Non-pigmented ciliary epithelial cell (primary cell): ENCODE results near the gene NDUFB10.

Experiments
- DNase-seq: peaks from one replicate; pipeline ENCODE4 v3.0.0-alpha.2; 2010; ENCODE audit warnings: low read depth

NDUFB10 gene

DNA sequence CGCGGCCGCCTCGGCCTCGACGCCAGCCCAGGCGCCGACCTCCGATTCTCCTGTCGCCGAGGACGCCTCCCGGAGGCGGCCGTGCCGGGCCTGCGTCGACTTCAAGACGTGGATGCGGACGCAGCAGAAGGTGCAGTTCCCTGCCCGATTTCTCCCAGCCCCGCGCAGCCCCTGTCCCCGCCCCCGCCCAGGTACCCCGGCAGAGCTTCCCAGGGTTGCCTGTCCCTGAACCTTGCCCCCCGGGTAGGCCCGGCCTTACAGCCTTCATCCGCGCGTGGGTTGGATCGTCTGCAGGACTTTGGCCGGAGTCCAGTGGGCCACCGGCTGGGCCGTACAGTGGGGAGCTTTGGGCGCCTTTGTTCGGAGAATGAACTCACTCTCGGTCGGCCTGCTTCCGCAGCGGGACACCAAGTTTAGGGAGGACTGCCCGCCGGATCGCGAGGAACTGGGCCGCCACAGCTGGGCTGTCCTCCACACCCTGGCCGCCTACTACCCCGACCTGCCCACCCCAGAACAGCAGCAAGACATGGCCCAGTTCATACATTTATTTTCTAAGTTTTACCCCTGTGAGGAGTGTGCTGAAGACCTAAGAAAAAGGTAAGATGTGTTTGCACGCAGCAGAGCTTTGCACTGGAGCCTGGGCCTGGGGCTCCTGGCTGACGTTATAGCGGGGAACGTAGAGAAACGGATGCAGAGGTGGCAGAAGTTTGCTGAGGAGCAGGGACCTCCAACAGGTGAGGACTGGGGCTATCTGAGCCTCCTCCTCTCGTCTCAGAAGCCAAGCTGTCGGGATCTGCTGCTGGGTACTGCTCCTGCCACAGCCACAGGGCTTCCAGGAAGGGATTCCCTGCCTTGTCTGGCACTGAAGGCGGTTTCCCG lies 25.2 kb downstream of the NDUFB10 start:
- no peak for DNase-seq

DNA sequence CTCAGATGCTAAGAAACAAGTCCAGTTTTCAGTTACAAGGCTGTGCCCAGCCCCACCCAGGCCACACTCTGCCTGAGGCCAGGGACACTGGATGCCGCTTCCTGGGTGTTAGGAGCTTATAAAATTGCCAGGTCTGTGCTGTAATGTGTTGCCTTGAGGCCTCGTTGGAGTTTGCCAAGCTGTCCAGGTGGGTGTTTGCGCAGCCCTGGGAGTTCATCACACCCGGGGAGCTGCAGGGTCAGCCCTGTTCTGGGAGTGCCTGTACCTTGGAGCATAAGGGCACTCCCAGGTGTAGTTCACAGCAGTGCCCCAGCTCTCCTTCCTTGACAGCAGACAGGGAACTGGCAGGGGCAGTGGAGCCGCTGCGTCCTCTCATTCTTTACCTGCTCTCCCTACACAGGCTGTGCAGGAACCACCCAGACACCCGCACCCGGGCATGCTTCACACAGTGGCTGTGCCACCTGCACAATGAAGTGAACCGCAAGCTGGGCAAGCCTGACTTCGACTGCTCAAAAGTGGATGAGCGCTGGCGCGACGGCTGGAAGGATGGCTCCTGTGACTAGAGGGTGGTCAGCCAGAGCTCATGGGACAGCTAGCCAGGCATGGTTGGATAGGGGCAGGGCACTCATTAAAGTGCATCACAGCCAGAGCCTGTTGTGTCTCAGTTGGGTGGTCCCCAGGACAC lies 26.3 kb downstream of the NDUFB10 start:
- DNase-seq = no peak

DNA sequence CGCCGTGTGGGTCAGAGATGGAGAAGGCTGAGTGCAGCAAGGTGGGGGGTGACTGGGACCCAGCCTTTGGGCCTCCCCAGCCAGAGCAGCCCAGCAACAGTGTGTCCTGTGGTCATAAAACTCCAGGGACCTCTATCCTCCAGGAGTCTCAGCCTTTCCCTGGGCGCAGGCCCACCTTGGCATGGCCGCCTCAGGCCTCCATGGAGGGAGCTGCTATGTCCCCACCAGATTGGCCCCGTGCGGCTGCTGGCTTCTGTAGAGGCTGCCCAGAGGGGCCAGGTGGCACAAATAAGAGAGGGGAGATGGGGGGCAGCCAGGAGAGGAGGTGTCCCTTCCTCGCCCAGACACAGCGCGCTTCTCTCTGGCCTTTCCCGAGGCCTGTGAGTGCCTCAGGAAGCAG lies 27.9 kb downstream of the NDUFB10 start:
- DNase-seq = no peak

DNA sequence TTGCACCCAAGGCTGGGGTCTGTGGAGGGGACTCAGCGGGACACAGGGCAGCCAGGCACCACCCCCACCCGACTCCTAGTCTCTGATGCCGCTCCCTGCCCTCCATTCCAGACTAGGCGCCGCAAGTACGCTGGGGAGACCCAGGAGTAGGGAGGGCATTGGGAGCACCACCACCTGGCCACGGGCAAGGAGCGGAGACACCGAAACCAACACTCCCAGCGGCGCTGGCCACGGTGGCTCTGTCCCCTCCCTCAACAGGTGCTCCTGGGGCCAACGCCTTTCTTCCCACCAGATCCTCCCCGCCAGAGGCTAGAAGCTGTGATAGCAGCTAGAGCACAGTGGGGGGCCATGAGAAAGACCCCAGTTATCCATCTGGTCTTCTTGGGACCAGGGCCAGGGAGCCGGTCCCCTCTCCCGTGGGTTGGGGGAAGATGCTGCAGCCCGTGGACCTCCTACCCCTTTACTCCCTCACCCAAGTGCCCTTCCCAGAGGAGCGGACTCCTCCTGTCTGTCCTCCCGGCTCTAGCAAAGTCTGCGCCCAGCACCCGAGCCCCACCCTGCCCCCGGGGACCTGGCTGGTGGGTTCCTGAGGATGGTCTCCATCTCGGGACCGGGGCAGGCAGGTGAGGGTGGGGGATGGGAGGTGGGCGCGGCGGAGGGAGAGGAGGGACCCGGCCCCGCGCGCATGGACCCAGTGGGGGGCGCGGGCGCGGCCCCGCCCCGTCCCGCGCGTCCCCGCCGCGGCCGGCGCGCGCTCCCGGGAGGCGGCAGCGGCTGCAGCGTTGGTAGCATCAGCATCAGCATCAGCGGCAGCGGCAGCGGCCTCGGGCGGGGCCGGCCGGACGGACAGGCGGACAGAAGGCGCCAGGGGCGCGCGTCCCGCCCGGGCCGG lies 30.1 kb downstream of the NDUFB10 start, which contains the start of gene SYNGR3:
SYNGR3 (plus strand) TSS at position 762 of the 892 bp plus-strand sequence. CDS start 133 bp downstream, outside the sequence.
- no peak for DNase-seq

DNA sequence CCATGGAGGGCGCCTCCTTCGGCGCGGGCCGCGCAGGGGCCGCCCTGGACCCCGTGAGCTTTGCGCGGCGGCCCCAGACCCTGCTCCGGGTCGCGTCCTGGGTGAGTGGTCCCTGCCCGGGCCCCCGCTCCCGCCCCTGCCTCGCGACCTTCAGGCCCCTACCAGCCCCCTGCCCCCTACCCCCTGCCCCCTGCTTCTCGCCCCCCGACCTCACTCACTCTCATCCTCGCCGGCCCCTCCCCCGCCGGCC lies 30.7 kb downstream of the NDUFB10 start:
- no peak for DNase-seq

DNA sequence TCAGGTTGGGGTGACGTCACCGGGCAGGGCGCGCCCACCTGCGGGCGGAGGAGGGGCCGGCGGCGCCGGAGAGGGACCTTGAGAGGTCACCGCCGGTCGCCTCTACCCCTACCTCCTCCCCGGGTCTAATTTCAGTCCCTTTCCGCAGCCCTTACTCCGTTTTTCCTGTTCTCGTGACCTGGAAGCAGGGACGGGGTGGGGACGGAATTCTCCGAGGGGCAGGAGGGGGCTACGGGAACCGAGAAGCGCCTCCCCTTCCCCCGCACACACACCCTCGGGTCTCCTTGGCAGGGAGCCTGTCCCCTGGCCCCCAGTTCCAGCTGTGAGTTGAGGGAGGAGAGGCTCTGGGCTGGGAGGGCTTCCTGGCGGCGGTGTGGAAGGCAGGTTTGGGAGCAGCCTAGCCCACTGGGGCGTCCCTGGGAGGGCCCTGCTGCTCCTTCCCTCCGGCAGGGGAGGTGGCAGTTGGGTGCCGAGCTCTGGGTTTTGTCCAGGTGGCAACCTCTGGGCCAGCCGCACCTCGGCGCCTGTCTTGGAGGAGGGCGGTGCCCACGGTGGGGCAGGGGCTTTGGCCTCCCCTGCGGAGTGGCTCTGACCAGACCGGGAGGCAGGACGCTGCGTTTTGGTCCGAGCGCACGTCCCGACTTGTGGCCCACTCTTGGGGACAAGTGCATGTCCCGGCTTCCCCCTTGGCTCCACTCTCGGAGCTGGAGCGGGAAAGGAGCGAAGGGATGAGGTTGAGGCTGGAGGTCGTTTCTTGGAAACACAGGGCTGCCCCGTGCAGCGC lies 31.2 kb downstream of the NDUFB10 start:
- DNase-seq = no peak

DNA sequence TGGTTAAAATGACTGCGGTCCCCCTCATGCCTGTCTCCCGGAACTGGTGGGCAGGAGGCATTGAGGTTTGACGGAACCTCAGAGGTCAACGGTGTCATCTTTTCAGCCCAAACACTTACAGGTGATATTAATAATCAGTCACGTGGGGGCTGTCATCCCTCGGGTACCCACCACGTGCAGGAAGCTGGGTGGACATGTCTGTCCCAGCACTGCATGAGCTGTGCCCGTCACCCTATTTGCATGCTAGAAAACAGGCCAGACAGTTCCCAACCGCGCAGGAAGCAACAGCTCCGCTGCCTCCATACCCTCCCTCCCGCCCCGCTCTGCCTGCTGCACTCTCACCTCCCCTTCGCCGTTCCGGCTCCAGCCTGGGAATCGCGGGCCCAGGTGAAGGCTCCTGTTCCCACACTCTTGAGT lies 31.8 kb downstream of the NDUFB10 start:
- DNase-seq = no peak

DNA sequence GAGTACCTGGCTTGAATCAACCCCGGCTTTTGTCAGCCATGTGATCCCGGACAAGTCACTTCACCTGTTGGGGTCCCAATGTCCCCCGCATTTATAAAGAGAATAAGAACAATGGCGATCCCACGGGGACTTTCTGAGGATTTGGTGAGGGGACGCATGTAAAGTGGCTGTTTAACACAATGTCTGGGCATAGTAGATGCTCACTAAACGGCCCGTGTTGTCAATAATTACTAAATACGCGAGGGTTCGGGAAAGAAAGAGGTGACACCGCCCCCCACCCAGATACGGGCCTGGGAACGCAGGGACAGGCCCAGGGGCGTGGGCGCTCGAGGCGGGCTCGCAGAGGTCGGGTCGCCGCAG lies 32.2 kb downstream of the NDUFB10 start:
- DNase-seq = no peak

DNA sequence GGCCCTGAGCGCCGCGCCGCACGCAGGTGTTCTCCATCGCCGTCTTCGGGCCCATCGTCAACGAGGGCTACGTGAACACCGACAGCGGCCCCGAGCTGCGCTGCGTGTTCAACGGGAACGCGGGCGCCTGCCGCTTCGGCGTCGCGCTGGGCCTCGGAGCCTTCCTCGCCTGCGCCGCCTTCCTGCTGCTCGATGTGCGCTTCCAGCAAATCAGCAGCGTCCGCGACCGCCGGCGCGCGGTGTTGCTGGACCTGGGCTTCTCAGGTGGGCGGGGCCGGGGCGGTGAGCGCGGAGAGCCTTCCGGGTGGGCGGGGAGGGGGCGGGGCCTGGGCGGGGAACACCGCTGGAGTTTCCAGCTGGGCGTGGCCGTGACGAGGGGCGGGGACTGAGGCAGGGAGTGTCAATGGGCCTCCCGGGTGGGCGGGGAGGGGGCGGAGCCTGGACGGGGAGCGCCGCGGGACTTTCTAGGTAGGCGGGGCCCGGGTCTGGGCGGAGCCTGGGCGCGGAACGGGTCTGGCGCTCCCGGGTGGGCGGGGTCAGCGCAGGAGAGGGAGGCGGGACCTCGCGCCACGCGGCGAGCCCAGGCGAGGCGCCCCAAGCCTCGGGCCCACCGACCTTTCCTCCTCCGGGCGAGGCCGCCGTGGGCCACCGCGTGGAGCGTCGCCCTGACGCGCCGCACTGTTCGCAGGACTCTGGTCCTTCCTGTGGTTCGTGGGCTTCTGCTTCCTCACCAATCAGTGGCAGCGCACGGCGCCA lies 32.8 kb downstream of the NDUFB10 start:
- no peak for DNase-seq

DNA sequence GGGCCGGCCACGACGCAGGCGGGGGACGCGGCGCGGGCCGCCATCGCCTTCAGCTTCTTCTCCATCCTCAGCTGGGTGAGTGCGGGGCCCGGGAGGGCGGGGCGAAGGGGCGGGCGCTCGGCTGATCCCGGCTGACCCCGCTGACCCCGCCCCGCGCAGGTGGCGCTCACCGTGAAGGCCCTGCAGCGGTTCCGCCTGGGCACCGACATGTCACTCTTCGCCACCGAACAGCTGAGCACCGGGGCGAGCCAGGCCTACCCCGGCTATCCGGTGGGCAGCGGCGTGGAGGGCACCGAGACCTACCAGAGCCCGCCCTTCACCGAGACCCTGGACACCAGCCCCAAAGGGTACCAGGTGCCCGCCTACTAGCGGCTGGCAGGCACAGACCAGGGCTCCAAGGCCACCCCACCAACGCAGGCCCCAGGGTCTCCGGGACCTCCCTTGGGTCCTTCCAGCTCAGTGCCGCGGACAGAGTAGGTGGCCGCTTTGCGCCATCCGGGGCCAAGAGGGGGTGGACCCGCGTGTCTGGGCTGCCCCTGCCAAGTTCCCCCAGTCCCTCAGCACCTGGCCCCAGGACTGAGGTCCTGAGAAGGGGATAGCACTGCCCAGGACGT lies 33.5 kb downstream of the NDUFB10 start:
- no peak for DNase-seq

DNA sequence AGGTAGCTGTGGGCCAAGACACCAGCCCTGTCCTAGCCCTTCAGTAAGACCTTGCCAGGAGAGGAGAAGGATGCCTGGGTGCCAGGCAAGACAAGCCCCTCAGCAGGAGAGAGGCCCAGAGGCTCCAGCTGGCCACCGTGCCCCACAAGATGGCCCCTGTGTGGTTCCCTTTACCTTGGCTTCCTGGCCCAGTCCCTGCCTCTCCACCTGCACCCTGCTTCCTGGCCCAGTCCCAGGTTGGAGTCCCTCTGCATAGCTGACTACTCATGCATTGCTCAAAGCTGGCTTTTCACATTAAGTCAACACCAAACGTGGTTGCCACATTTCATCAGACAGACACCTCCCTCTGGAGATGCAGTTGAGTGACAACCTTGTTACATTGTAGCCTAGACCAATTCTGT lies 34.4 kb downstream of the NDUFB10 start:
- DNase-seq = no peak

DNA sequence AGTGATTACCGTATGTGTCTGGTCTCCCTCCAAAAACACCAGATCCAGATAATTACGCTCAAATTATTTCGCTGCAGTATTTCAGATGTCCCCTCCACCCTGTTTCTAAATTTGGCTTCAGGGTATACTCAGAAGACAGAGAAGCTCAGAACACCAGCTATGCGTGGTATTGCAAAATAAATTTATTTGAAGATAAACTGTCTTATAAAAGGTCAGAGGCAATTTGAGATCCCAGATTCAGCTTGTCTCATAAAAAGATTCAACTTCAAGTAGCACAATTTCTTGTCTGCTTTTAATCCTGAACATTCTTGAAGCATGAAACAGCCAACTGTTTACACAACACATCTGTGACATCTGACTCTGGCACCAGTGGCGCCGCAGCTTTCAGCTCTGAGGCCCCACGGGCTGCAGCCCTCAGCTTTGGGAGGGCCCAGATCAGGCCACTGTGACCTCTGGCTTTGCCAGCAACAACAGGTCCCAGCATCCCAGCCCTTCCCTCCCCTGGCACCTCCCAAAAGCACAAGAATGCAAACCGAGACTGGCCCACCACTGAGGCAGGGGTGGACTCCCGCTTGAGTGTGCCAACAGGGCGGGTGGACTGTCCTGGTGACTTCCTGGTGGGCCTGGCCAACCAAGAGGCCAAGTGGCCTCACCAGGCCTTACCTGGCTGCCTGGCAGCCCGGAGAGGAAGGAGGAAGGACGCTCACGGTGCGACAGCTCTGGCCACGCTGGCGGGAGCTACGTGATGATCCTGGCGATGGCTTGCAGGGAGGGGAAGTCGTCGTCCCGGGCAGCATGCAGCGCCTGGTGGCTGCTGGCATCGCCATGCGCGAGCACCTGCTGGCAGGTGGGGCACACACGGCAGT lies 38.4 kb downstream of the NDUFB10 start:
- no peak for DNase-seq

DNA sequence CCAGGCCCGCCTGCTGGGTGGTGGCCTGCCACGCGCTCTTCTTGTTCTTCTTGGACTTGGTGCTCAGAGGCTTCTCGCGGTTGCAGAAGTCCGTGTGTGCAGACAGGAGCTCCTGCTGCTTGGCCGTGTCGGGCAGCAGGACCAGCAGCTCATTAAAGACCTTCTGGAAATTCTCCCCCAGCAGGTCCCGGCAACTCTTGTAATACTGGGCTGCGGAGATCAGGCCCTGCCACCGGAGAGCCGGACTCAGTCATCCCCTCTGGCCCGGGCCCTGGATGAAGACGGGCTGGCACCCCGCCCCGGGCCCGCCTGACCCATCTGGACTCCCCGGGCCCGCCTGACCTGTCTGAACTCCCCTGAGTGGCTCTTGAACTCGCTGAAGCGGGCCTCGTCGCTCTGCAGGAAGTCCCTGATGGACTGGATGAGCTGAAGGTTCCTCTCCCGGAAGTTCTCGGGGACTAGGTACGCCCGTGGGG lies 39.1 kb downstream of the NDUFB10 start:
- DNase-seq = no peak

DNA sequence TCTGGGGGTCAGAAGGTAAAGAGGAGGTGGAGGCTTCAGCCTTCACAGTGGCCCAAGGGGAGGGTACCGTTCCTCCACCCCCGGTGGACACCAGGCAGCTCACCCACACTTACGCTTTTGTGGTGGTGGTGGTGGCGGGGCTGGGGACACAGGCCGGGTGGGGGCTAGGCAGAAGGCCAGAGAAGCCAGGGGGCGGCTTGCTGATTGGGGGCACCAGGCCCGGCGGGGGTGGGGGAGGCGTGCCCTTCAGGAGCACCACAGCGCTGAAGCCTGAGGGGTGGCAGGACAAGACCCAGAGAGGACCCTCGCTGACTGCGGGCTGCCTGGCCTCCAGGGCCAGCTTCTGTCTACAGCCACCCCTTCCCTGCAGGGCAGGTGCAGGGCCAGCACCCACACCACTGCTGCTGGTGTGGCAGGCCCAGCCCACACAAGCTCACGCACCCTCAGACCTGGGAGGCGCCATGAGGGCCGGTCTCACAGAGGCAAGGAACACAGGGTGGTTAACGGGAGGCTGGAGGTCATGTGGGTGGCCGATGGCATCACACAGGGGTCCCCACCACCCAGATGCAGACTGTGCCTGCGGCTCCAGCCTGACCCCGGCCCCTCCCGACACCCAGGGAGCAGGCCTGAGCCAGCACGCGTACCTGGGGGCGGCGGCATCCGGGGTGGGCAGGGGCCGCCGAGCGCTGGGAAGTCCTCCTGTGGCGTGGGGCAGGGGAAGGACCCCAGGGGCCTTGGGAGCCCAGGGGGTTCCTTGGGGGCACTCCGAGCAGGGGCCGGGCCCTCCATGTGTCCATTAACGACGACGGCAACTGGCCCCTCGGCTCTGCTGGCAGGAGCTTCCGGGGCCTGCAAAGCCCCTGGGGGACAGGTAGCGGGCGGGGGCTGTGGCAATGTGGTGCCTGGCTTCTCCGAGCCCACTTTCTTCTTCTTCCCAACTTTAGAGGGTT lies 39.8 kb downstream of the NDUFB10 start:
- no peak for DNase-seq

DNA sequence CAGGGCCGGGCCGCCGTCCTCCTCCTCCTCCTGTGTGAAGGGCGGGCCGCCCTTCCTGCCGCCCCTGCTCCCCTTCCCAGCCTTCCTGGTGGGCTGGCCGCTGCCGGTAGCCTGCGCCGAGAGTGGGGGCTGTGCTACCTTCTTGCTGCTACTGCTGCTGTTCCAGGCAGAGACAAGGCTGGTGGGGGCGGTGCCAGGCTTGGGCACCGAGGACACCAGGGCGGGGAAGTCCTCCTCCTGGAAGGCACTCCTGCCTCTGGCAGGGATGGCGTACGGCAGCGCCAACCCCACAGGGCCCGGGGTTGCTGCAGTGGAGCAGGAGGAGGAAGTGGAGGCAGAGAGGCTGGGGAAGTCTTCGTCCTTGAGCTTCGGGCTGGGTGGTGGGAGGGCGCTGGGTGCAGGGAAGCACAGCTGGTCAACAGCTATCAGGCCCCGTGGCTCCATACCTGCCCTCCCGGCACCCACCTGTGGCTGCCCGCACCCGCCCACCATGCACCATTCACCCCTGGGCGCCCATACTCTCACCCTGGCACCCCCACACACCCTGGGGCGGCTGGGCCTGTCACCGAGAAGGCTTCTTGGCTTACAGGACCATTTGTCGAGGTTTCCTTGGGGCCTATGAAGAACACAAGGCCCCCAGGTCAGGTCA lies 40.7 kb downstream of the NDUFB10 start:
- no peak for DNase-seq

DNA sequence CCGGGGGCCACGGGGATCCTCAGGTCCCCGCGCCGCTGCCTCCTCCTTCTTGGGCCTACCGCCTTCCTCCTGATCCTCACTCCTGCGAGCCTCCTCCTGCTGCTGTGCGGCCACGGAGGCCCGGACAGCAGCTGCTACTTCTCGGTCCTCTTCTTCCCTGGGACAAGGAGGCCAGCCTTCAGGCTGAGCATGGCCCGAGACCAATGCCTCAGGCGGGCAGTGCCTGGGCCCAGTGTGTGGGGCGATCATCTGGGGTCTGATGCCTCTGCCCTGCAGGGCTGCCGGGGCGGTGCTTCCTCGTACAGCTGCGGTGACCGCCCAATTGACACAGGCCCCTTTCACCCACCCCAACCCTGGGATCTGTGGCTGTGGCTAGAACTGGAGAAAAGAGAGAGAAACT lies 41.7 kb downstream of the NDUFB10 start:
- no peak for DNase-seq

DNA sequence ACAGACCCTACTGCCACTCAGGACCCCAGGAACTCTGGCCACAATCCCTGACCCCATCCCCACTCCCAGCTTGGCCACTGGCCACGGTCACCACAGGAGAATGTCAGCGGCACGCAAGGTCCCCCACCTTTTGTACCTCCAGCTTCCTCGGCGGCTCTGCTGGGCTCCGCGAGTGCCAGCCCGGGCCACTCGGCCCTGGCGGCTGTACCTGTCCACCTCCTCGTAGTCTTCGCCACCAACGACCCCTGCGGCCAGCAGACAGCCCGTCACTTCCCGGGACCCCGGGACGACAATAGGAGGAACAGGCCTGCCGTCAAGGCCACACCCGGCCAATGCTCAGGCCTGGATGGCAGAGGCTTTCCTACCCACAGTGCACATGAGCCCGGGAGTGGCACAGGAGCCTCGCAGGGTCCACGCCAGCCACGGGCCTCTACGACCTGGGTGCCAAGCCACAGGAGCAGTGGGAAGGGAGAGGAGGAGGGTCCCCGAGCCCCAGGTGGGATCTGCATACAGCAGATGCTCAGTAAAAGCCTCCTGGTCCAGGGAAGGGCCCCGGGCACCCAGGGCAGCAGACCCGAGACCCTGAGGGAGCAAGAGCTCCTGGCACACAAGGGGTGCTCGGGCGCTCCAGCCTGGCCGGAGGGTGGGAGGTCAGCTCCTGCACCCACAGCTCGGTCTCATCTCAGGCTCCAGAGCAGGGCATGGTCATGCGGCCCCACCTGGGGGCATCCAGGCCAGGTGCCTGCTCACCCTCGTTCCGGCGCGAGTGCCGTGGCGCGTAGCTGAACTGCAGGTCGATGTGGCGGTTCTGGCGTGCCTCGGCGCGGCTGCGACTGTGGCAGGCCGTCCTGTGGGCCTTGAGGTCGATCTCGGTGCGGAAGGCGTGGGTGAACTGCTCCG lies 42.4 kb downstream of the NDUFB10 start:
- no peak for DNase-seq
